HepG2 (cell line): ENCODE data around the gene EMP2. TPM values are rescaled to one million over a fixed set of nuclear protein-coding genes. Genes with fewer than 3 reads are reported as not detected.

Experiments
- ATF1 ChIP-seq: IDR thresholded peaks from 2 replicates; pipeline ENCODE4 v1.6.1; 2016; ENCODE audit warnings: mild to moderate bottlenecking, control low read depth
- HNF4G ChIP-seq, 2 experiments: sonication (generic) in 1 of 2; formaldehyde crosslinking in 1 of 2; IDR thresholded peaks; 2 replicates each; pipeline versions ENCODE4 v1.4.0 to v1.6.1; 2011 to 2020; ENCODE audit warnings: borderline replicate concordance in 2 of 2, low read depth in 2 of 2, mild to moderate bottlenecking in 2 of 2, low read length in 1 of 2, missing genetic modification reagents in 1 of 2, moderate library complexity in 1 of 2
- KAT7 ChIP-seq: IDR thresholded peaks from 2 replicates; pipeline ENCODE4 v1.6.1; 2018; ENCODE audit warnings: borderline replicate concordance, missing compliant biosample characterization
- MTA1 ChIP-seq: sonication (generic); formaldehyde crosslinking; IDR thresholded peaks from 2 replicates; pipeline ENCODE4 v1.4.0; 2020; ENCODE audit warnings: missing genetic modification reagents, mild to moderate bottlenecking, borderline replicate concordance
- polyA plus RNA-seq, 8 experiments: library from polyadenylated mRNA; depleted of rRNA in 3 of 8; stranded (reverse) in 7 of 8; unstranded in 1 of 8; fragments of >200 nt; fragmentation: Illumina TruSeq in 4 of 8; extraction: Trizol in 4 of 8; gene quantifications; 2 replicates each; pipeline versions ENCODE4 v1.2.1 to v1.2.3, GENCODE V29; 2011 to 2016; ENCODE audit warnings: low read depth in 4 of 8, missing spikeins in 1 of 8, mixed read lengths in 1 of 8; ENCODE audit not compliant: insufficient read depth in 1 of 8
- total RNA-seq, 5 experiments: library from RNA; depleted of rRNA; stranded (reverse); fragments of >200 nt; fragmentation: Illumina TruSeq; extraction: Trizol; gene quantifications; 2 replicates each; pipeline ENCODE4 v1.2.3, GENCODE V29; 2016; ENCODE audit warnings: low read depth in 1 of 5
- TF ChIP-seq, protein P1 (sequence below): sonication (generic); formaldehyde crosslinking; IDR thresholded peaks from one replicate; pipeline ENCODE4 v1.5.1; 2020; ENCODE audit warnings: mild to moderate bottlenecking, missing genetic modification reagents; ENCODE audit errors: not compliant biosample characterization
- TF ChIP-seq, protein P2 (sequence below): sonication (generic); formaldehyde crosslinking; IDR thresholded peaks from 2 replicates; pipeline ENCODE4 v1.4.0; 2020; ENCODE audit warnings: missing genetic modification reagents, borderline replicate concordance
- TF ChIP-seq, protein P3 (sequence below): sonication (generic); formaldehyde crosslinking; IDR thresholded peaks from 2 replicates; pipeline ENCODE4 v1.5.1; 2020; ENCODE audit warnings: mild to moderate bottlenecking, moderate library complexity, missing genetic modification reagents
- TF ChIP-seq, protein P4 (sequence below): sonication (generic); formaldehyde crosslinking; IDR thresholded peaks from 2 replicates; pipeline ENCODE4; 2020; ENCODE audit warnings: missing genetic modification reagents, mild to moderate bottlenecking, borderline replicate concordance

Gene EMP2
- total and polyA plus RNA-seq, 2 of the 13 experiments (the other 11 are each of a cell fraction or from before 2014, with no cell fraction given), result 24.6 to 91.2 TPM

DNA sequence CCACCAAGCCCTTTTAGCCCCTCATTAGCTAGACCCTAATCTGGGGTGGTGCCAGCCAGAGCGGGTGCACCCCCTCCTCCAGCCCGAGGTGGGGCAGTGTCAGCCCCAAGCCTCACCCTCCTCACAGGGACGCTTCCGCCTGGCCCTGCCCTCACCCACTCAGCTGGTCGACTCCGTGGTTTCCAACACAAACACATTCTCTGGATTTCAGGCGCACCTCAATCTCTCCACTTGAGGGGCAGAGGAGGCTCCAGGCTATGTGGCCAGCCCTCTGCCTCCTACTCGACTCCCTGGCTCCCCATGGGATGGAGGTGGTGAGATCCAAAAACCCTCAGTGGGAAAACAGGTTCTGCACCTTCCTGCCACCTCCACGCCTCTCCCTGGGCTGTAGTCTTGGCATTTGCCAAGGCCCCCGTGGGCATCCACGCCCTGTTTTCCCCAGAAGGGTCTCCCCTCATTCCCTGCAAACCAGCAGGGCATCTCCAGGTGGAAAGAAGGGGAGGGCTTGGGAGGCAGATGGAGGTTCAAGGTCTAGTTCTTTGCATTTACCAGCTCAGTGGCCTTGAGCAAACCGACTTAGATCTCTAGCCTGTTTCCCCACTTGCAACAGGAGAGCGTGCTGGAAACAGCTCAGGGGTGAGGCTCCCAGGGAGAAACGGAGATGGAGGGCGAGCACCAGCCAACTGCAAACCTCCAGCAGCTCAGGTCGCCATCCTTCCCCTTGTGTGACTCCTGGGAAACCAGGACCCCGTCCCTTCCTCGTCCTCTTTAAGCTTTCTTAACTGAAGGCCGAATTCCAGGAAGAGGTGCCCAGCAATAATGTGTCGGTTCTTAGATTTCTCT is 1.7 kb downstream of the EMP2 start (continued):
- TF ChIP-seq, protein P1, sequence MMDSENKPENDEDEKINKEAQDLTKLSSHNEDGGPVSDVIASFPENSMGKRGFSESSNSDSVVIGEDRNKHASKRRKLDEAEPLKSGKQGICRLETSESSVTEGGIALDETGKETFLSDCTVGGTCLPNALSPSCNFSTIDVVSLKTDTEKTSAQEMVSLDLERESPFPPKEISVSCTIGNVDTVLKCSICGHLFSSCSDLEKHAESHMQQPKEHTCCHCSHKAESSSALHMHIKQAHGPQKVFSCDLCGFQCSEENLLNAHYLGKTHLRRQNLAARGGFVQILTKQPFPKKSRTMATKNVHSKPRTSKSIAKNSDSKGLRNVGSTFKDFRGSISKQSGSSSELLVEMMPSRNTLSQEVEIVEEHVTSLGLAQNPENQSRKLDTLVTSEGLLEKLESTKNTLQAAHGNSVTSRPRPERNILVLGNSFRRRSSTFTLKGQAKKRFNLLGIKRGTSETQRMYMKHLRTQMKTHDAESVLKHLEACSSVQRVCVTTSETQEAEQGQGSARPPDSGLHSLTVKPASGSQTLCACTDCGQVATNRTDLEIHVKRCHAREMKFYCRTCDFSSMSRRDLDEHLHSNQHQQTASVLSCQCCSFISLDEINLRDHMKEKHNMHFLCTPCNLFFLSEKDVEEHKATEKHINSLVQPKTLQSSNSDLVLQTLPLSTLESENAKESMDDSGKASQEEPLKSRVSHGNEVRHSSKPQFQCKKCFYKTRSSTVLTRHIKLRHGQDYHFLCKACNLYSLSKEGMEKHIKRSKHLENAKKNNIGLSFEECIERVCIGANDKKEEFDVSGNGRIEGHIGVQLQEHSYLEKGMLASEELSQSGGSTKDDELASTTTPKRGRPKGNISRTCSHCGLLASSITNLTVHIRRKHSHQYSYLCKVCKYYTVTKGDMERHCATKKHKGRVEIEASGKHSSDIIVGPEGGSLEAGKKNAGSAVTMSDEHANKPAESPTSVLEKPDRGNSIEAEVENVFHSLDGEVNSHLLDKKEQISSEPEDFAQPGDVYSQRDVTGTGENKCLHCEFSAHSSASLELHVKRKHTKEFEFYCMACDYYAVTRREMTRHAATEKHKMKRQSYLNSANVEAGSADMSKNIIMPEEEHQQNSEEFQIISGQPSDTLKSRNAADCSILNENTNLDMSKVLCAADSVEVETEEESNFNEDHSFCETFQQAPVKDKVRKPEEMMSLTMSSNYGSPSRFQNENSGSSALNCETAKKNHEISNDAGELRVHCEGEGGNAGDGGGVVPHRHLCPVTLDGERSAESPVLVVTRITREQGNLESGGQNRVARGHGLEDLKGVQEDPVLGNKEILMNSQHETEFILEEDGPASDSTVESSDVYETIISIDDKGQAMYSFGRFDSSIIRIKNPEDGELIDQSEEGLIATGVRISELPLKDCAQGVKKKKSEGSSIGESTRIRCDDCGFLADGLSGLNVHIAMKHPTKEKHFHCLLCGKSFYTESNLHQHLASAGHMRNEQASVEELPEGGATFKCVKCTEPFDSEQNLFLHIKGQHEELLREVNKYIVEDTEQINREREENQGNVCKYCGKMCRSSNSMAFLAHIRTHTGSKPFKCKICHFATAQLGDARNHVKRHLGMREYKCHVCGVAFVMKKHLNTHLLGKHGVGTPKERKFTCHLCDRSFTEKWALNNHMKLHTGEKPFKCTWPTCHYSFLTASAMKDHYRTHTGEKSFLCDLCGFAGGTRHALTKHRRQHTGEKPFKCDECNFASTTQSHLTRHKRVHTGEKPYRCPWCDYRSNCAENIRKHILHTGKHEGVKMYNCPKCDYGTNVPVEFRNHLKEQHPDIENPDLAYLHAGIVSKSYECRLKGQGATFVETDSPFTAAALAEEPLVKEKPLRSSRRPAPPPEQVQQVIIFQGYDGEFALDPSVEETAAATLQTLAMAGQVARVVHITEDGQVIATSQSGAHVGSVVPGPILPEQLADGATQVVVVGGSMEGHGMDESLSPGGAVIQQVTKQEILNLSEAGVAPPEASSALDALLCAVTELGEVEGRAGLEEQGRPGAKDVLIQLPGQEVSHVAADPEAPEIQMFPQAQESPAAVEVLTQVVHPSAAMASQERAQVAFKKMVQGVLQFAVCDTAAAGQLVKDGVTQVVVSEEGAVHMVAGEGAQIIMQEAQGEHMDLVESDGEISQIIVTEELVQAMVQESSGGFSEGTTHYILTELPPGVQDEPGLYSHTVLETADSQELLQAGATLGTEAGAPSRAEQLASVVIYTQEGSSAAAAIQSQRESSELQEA, result no peak
- TF ChIP-seq MTA1 (peak; percentile 82; the same call in 1 of the 2 replicates), HNF4G (IDR thresholded peaks at IDR 0.05; ENCODE audit: borderline replicate concordance, low read depth, low read length) (no peak), HNF4G (CRISPR knock-in tag; IDR thresholded peaks at IDR 0.05; ENCODE audit: borderline replicate concordance, low read depth) (no peak), ATF1 (CRISPR knock-in tag) (no peak), KAT7 (CRISPR knock-in tag) (peak; percentile 77; the same call in 1 of the 2 replicates)
- TF ChIP-seq, protein P2, sequence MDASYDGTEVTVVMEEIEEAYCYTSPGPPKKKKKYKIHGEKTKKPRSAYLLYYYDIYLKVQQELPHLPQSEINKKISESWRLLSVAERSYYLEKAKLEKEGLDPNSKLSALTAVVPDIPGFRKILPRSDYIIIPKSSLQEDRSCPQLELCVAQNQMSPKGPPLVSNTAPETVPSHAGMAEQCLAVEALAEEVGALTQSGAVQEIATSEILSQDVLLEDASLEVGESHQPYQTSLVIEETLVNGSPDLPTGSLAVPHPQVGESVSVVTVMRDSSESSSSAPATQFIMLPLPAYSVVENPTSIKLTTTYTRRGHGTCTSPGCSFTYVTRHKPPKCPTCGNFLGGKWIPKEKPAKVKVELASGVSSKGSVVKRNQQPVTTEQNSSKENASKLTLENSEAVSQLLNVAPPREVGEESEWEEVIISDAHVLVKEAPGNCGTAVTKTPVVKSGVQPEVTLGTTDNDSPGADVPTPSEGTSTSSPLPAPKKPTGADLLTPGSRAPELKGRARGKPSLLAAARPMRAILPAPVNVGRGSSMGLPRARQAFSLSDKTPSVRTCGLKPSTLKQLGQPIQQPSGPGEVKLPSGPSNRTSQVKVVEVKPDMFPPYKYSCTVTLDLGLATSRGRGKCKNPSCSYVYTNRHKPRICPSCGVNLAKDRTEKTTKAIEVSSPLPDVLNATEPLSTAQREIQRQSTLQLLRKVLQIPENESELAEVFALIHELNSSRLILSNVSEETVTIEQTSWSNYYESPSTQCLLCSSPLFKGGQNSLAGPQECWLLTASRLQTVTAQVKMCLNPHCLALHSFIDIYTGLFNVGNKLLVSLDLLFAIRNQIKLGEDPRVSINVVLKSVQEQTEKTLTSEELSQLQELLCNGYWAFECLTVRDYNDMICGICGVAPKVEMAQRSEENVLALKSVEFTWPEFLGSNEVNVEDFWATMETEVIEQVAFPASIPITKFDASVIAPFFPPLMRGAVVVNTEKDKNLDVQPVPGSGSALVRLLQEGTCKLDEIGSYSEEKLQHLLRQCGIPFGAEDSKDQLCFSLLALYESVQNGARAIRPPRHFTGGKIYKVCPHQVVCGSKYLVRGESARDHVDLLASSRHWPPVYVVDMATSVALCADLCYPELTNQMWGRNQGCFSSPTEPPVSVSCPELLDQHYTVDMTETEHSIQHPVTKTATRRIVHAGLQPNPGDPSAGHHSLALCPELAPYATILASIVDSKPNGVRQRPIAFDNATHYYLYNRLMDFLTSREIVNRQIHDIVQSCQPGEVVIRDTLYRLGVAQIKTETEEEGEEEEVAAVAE, result 0 out of 2 replicates have a peak, but pooled peaks have one; percentile 38
- TF ChIP-seq, protein P3, sequence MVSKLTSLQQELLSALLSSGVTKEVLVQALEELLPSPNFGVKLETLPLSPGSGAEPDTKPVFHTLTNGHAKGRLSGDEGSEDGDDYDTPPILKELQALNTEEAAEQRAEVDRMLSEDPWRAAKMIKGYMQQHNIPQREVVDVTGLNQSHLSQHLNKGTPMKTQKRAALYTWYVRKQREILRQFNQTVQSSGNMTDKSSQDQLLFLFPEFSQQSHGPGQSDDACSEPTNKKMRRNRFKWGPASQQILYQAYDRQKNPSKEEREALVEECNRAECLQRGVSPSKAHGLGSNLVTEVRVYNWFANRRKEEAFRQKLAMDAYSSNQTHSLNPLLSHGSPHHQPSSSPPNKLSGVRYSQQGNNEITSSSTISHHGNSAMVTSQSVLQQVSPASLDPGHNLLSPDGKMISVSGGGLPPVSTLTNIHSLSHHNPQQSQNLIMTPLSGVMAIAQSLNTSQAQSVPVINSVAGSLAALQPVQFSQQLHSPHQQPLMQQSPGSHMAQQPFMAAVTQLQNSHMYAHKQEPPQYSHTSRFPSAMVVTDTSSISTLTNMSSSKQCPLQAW (CRISPR knock-in tag), result peak; percentile 74
- TF ChIP-seq, protein P4, sequence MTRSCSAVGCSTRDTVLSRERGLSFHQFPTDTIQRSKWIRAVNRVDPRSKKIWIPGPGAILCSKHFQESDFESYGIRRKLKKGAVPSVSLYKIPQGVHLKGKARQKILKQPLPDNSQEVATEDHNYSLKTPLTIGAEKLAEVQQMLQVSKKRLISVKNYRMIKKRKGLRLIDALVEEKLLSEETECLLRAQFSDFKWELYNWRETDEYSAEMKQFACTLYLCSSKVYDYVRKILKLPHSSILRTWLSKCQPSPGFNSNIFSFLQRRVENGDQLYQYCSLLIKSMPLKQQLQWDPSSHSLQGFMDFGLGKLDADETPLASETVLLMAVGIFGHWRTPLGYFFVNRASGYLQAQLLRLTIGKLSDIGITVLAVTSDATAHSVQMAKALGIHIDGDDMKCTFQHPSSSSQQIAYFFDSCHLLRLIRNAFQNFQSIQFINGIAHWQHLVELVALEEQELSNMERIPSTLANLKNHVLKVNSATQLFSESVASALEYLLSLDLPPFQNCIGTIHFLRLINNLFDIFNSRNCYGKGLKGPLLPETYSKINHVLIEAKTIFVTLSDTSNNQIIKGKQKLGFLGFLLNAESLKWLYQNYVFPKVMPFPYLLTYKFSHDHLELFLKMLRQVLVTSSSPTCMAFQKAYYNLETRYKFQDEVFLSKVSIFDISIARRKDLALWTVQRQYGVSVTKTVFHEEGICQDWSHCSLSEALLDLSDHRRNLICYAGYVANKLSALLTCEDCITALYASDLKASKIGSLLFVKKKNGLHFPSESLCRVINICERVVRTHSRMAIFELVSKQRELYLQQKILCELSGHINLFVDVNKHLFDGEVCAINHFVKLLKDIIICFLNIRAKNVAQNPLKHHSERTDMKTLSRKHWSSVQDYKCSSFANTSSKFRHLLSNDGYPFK (CRISPR knock-in tag), result peak; percentile 60; the same call in 1 of the 2 replicates
